CD4-positive, alpha-beta T cell (primary cell): ENCODE results near the gene TTLL11. TPM values are rescaled to one million over a fixed set of nuclear protein-coding genes. Genes with fewer than 3 reads are reported as not detected.

Experiments
- ATAC-seq: fragments of 200-7000 bp; cut with Tn5 transposase; one replicate; pipeline ENCODE4 v1.10.0; 2022; ENCODE audit warnings: mild to moderate bottlenecking; ENCODE audit not compliant: poor library complexity
- CTCF ChIA-PET: fragments of 350-600 bp; sonication (Branson Sonifier 250); formaldehyde crosslinking; loops from one replicate; lab custom pipeline; 2021; ENCODE audit warnings: antibody characterized with exemption, inconsistent platforms; lab: Charles Lee
- POLR2A ChIA-PET: fragments of 350-600 bp; sonication (Branson Sonifier 250); formaldehyde crosslinking; loops from one replicate; lab custom pipeline; 2021; ENCODE audit warnings: antibody characterized with exemption, inconsistent platforms; lab: Charles Lee
- DNase-seq, 14 experiments: peaks; one replicate each; pipeline ENCODE4 v3.0.0-alpha.2; 2013 to 2020; ENCODE audit warnings: mixed read lengths in 2 of 14
- H3K27ac ChIP-seq, 2 donors: one replicate each; pipeline versions ENCODE4 v1.5.1 to v1.7.0; 2013; ENCODE audit warnings: low read length in 2 of 2, low read depth in 1 of 2, mild to moderate bottlenecking in 1 of 2
- H3K27me3 ChIP-seq, 2 experiments: 1 replicate in 1 of 2; 2 replicates in 1 of 2; pipeline versions ENCODE4 v1.6.1 to v1.7.0; 2013; ENCODE audit warnings: low read length in 2 of 2, control low read depth in 1 of 2, mild to moderate bottlenecking in 1 of 2, moderate library complexity in 1 of 2; ENCODE audit not compliant: insufficient read depth in 2 of 2, control insufficient read depth in 1 of 2
- H3K36me3 ChIP-seq: one replicate; pipeline ENCODE4 v1.6.1; 2013; ENCODE audit warnings: low read length, control low read depth; ENCODE audit not compliant: insufficient read depth
- H3K4me1 ChIP-seq: one replicate; pipeline ENCODE4 v1.6.1; 2013; ENCODE audit warnings: low read length, control low read depth; ENCODE audit not compliant: insufficient read depth
- H3K4me3 ChIP-seq: one replicate; pipeline ENCODE4 v1.5.1; 2013; ENCODE audit warnings: mild to moderate bottlenecking, low read length, moderate library complexity
- H3K9me3 ChIP-seq, 2 experiments: 1 replicate in 1 of 2; 2 replicates in 1 of 2; pipeline versions ENCODE4 v1.6.1 to v1.7.0; 2013; ENCODE audit warnings: low read length in 2 of 2, mild to moderate bottlenecking in 2 of 2, control low read depth in 1 of 2, moderate library complexity in 1 of 2; ENCODE audit not compliant: control insufficient read depth in 1 of 2, insufficient read depth in 1 of 2
- H3K27ac Mint-ChIP-seq: one replicate; pipeline ENCODE4 v1.8.0; 2020; ENCODE audit warnings: mixed read lengths
- H3K27me3 Mint-ChIP-seq: one replicate; pipeline ENCODE4 v1.8.0; 2021; ENCODE audit warnings: mixed read lengths
- H3K36me3 Mint-ChIP-seq: one replicate; pipeline ENCODE4 v1.8.0; 2021; ENCODE audit warnings: low read depth, mixed read lengths
- H3K4me1 Mint-ChIP-seq: one replicate; pipeline ENCODE4 v1.8.0; 2021; ENCODE audit warnings: low read depth, mixed read lengths
- H3K4me3 Mint-ChIP-seq: one replicate; pipeline ENCODE4 v1.8.0; 2020; ENCODE audit warnings: mild to moderate bottlenecking, mixed read lengths
- H3K9me3 Mint-ChIP-seq: one replicate; pipeline ENCODE4 v1.8.0; 2020; ENCODE audit warnings: mixed read lengths
- intact Hi-C, 2 experiments: fragments of 100-400 bp; cut with DNase I in 1 of 2; cut with micrococcal nuclease in 1 of 2; formaldehyde crosslinking; loops; one replicate each; pipeline versions ENCODE4 v1.15.1 to v1.9.0; 2023 to 2025; cut with DNase I, micrococcal nuclease
- total RNA-seq, 174 experiments: library from RNA in 2 of 174; stranded (reverse) in 2 of 174; gene quantifications; one replicate each; pipeline ENCODE4 v1.2.3 and lab custom pipeline; 2021 to 2026
- TF ChIP-seq, protein P1 (sequence below): fragments of 200-600 bp; IDR thresholded peaks from one replicate; pipeline ENCODE4 v1.8.0; 2022; ENCODE audit warnings: antibody characterized with exemption, mild to moderate bottlenecking

TTLL11 gene
- total RNA-seq, 2 experiments from 2014 or later, result 1.6 to 2.3 TPM

DNA sequence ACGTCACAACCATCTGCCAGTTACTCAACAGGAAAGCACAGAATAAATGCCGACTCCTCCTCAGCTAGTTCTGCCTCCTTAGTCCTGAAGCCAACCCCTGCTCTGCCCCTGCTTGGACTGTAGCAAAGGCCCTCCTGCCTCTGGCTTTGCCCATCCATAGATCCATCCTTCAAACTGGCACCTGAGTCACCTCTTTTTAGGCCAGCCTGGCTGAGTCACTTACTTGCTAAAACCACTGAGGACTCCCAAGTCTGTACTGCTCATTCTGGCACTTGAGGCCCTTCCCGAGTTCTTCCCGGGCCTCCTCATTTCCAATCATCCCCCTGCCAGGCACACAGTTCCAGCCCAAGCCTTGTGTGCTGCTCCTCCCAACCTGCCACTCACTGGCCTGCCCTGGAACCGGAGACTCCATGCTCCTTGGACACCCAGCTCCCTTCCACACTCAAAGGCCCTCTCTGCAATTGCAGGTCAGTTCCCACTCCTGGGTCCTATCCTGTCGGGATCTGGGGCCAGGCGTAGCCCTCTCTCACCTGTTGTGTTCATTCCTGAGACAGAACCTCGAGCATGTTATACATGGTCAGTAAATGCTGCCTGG is 221.6 kb downstream of the TTLL11 start:
- ChIA-PET POLR2A (no interaction called here), CTCF (no interaction called here)
- Histone ChIP-seq H3K36me3 (no peaks in the 10 kb centered on the region), H3K27me3 (no peaks in the 10 kb centered on the region), H3K9me3 (no peaks in the 10 kb centered on the region), H3K4me1 (no peaks in the 10 kb centered on the region), H3K4me3 (no peak overlapping the region), H3K27ac (no peak overlapping the region)
- H3K27ac Mint-ChIP-seq, result no peak overlapping the region
- H3K4me3 Mint-ChIP-seq, result no peak overlapping the region
- no peaks in the 10 kb centered on the region for H3K4me1 Mint-ChIP-seq
- no peaks in the 10 kb centered on the region for H3K27me3 Mint-ChIP-seq
- intact Hi-C loops, result no loop called here
- TF ChIP-seq, protein P1, sequence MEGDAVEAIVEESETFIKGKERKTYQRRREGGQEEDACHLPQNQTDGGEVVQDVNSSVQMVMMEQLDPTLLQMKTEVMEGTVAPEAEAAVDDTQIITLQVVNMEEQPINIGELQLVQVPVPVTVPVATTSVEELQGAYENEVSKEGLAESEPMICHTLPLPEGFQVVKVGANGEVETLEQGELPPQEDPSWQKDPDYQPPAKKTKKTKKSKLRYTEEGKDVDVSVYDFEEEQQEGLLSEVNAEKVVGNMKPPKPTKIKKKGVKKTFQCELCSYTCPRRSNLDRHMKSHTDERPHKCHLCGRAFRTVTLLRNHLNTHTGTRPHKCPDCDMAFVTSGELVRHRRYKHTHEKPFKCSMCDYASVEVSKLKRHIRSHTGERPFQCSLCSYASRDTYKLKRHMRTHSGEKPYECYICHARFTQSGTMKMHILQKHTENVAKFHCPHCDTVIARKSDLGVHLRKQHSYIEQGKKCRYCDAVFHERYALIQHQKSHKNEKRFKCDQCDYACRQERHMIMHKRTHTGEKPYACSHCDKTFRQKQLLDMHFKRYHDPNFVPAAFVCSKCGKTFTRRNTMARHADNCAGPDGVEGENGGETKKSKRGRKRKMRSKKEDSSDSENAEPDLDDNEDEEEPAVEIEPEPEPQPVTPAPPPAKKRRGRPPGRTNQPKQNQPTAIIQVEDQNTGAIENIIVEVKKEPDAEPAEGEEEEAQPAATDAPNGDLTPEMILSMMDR, result no peak
- ATAC-seq, result no peak
- H3K36me3 Mint-ChIP-seq, result no peaks in the 10 kb centered on the region
- no peaks in the 10 kb centered on the region for H3K9me3 Mint-ChIP-seq
- DNase-seq, result no peak

DNA sequence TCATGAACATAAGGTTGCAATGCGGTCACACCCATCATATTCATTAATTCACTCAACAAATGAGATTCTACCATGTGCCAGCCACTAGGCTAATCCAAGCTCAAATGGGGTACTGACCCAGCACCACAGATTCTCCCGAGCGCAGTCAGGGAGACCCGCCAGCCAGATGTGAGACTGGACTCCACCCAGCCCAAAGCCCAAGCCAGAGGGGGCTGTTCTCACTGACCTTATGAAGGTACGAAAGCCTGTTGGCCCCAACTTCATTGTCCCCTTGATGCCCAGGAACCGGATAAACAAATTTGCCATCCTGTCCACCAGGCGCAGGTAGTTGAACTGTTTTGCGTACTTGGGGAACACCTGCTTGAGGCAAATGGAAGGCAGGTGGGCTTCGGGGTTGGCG is 222.8 kb downstream of the TTLL11 start:
- TF ChIP-seq, protein P1, result no peak
- Histone ChIP-seq H3K27me3 (no peaks in the 10 kb centered on the region), H3K27ac (no peak overlapping the region), H3K9me3 (no peaks in the 10 kb centered on the region), H3K36me3 (no peaks in the 10 kb centered on the region), H3K4me1 (no peaks in the 10 kb centered on the region), H3K4me3 (no peak overlapping the region)
- no peak for ATAC-seq
- no peaks in the 10 kb centered on the region for H3K4me1 Mint-ChIP-seq
- DNase-seq, result no peak
- intact Hi-C loops, result no loop called here
- no peak overlapping the region for H3K27ac Mint-ChIP-seq
- H3K36me3 Mint-ChIP-seq, result no peaks in the 10 kb centered on the region
- ChIA-PET CTCF (no interaction called here), POLR2A (no interaction called here)
- H3K9me3 Mint-ChIP-seq, result no peaks in the 10 kb centered on the region
- H3K27me3 Mint-ChIP-seq, result no peaks in the 10 kb centered on the region
- no peak overlapping the region for H3K4me3 Mint-ChIP-seq

DNA sequence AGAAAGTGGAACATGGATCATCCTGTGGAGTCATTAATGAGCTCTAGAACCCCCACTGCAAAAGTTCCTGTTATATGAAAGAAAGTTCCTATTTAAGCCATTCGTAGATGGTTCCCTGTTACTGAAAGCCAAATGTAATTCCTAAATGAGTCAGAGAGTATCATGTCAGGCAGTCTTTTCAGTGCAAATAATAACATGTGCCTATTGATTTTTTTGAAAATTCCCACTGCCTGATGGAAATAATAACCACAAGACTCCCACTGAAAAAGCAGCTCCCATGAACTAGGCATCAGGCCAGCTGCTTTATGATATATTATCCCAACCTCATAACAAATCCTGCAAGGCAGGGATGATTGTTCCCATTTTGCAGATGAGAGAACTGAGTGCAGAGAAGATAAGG is 224.5 kb downstream of the TTLL11 start:
- H3K27me3 ChIP-seq, result no peaks in the 10 kb centered on the region
- ATAC-seq (no peak), DNase-seq (no peak)
- H3K36me3 ChIP-seq, result no peaks in the 10 kb centered on the region
- Mint-ChIP-seq H3K9me3 (no peaks in the 10 kb centered on the region), H3K27ac (no peak overlapping the region), H3K4me1 (no peaks in the 10 kb centered on the region), H3K36me3 (no peaks in the 10 kb centered on the region), H3K27me3 (no peaks in the 10 kb centered on the region), H3K4me3 (no peak overlapping the region)
- TF ChIP-seq, protein P1, result no peak
- intact Hi-C loops, result no loop called here
- H3K27ac ChIP-seq, result no peak overlapping the region
- no peaks in the 10 kb centered on the region for H3K4me1 ChIP-seq
- no peaks in the 10 kb centered on the region for H3K9me3 ChIP-seq
- ChIA-PET CTCF (no interaction called here), POLR2A (no interaction called here)
- no peak overlapping the region for H3K4me3 ChIP-seq
